SK-N-MC (cell line): ENCODE measurements around the gene TTC29.

ENCODE experiments used
- EZH2 ChIP-seq: fragments of 200-600 bp; sonication (generic); IDR thresholded peaks from one replicate; pipeline ENCODE4 v1.6.1; 2017; ENCODE audit warnings: antibody characterized with exemption
- FOXP2 ChIP-seq: optimal IDR thresholded peaks from 2 replicates; pipeline ENCODE3; 2011; ENCODE audit warnings: mild to moderate bottlenecking, moderate library complexity; ENCODE audit not compliant: insufficient read depth; ENCODE audit errors: extremely low read length, control extremely low read depth
- POLR2AphosphoS5 ChIP-seq: IDR thresholded peaks from 2 replicates; pipeline ENCODE4 v1.6.1; 2012; ENCODE audit warnings: mild to moderate bottlenecking, low read depth, low read length, borderline replicate concordance

DNA sequence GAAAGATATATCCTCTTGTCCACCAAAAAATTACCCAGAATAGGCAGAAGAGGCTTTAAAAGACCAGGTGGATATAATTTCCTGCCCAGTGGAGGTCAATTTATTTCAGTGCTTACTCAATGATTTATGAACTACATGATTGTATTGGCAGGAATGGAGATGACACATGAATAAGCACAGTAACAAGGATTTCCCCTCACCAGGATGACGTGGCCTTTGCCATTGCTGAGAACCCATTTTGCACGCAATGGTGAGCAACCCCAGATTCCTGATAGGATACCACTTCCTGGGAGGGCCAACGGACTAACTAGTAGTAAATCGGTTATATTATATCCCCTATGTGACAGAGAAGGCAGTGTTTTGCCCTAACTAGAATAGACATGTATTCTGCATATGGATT is 11.6 kb upstream of the TTC29 start:
- TF ChIP-seq EZH2 (no peak), POLR2AphosphoS5 (no peak), FOXP2 (no peak)
